H4 (cell line): ENCODE results near the gene SEH1L. TPM values are rescaled to one million over a fixed set of nuclear protein-coding genes. Genes with fewer than 3 reads are reported as not detected.
"Not testable (repeated sequence)": the region's sequence is repeated elsewhere in the genome, so short reads cannot be mapped to it uniquely, and the experiment has no call there.

Experiments used
- DNase-seq: peaks from one replicate; pipeline ENCODE4 v3.0.0-alpha.2; 2015; ENCODE audit warnings: low spot score
- total RNA-seq: library from RNA; depleted of rRNA; stranded (reverse); fragments of >200 nt; shearing (Covaris generic); gene quantifications from 2 replicates; pipeline ENCODE4 v1.2.3, GENCODE V29; 2014

SEH1L gene
- total RNA-seq, 1 experiment from 2014 or later = 47.8 TPM

DNA sequence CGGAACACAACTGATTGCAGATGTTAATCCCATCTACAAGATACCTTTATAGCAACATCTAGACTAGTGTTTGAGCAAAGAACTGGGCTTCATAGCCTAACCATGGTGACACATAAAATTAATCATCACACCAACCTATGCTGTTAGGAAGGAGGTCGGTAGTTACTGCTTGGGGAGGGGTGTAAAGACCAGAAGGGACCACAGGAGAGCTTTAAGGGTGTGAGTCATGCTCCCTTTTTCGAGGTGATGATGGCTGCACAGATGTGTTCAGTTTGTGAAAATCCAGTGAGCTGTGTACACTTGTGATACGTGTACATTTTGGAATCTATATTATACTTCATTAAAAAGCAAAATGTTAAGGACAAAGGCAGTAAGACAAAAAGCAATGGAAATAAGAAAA is 4.6 kb upstream of the SEH1L start:
- no peak for DNase-seq

- DNase-seq = peak; percentile 26
These were observed 3.1 kb upstream of the SEH1L start for GRCh38 chr18:12944709-12945108.

DNA sequence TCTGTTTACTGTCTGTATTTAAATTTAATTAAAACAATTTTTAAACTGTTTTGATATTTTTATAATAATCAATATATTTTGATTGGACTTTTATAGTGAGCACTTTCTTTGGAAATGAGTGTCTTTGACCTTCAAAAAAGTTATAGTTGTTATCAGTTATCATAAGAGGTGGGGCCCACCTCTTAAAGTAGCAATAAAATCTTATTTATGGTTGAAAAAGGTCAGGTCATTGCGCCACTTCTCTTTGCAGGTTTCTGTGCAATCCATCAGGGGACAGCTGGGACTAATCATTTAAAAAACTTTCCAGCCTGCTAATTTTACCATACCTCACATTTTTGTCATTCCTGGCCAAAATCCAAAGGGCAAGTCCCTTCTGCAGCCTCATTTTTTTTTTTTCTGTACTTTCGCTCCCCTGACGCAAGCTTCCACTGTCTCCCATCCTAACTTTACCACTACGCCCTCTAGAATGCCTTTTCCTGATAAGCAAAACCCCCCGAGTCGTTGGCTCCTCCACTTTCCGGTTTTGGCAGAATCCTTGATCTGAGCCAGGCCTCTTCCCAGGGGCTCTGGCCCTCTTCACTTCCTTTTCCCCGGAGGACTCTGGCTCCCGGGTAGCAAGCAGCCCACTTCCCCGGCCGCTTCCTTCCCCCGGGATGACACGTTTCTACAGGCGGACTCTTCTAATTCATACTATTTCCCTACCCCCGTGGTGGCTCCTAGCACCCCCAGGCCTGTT is 1.1 kb upstream of the SEH1L start:
- peak; percentile 57 for DNase-seq

- peak; percentile 91 for DNase-seq
These were observed 416 bp downstream of the SEH1L start for GRCh38 chr18:12948050-12948804.

- DNase-seq = no peak
These were observed 10.7 kb downstream of the SEH1L start for GRCh38 chr18:12958478-12958877.

GRCh38 chr18:12960395-12960794 is 12.6 kb downstream of the SEH1L start:
- DNase-seq = no peak

- no peak for DNase-seq
These were observed 13.1 kb downstream of the SEH1L start for GRCh38 chr18:12960853-12961397.

DNA sequence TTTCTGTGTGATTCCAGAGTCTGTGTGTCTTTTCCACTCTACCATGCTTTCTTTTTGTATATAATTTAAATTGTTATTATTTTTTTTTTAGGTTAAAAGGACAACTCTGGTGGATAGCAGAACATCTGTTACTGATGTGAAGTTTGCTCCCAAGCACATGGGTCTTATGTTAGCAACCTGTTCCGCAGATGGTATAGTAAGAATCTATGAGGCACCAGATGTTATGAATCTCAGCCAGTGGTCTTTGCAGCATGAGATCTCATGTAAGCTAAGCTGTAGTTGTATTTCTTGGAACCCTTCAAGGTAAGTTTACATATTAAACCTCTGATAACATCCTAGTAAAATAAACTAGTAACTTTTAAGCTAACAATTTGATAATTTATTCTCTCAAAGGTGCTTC is 15.3 kb downstream of the SEH1L start:
- no peak for DNase-seq

- no peak for DNase-seq
These were observed 20.3 kb downstream of the SEH1L start for GRCh38 chr18:12968115-12968514.

DNA sequence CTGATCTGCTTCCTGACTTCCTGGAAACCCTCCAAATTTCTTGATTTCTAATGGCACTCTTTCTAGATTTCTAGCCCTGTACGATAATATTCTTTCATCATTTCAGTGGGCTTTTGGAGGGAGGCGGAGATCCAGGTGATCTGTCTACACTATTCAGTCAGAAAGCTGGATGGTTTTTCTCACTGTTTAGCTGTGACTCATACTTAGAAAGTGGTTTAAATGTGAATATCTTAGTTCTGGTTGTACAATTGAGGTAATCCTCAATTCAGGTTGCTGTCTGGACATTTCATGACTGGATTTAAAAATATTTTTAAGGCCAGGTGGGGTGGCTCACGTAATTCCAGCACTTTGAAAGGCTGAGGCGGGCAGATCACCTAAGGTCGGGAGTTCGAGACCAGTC is 20.8 kb downstream of the SEH1L start:
- no peak for DNase-seq

DNA sequence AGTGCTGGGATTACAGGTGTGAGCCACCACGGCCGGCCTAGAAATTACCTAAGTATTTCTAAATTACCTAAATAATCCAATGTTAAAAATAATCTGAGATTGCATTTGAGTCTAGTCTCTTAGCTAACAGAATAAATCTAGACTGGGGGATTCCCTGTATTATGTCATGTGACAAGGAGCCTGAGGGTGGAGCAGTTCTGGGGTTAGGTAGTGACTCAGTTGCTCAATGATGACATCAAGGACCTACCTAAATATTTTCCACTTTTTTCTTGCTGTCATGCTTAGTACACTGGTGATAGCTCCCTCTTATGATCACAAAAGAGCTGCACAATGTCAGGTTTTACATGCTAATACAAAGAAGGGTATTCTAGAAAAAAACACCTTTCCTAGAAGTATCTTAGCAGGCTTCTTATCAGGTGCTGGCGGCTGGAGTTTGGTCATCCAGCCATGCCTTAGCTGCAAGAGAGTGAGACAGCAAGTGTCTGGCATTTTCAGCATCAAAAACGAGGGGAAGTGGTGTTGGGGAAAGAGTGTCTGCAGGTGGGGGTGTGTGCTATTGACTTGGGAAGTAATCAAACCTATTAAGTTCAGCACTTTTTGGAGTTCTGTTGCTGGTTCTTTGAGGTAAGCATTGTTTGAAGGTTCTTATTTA is 25.9 kb downstream of the SEH1L start:
- DNase-seq = no peak

DNA sequence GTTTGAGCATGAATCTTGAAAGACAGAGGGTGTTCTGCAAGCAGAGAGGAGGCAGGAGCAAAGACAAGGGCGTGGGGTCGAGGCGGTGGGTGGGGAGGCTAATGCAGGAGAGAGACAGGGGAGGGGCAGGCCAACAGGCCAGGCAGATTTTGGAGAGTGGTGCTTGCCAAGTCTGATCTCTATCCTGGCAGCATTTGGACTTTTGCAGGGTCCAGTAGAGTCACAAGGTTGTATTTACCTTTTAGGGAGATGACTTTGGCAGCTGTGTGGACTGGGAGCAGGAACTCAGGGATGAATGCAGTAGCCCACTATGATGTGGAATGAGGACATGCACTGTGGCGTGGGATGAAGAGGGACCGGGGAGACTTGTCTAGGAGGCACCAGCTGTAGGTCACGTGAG is 27.7 kb downstream of the SEH1L start:
- DNase-seq = no peak

DNA sequence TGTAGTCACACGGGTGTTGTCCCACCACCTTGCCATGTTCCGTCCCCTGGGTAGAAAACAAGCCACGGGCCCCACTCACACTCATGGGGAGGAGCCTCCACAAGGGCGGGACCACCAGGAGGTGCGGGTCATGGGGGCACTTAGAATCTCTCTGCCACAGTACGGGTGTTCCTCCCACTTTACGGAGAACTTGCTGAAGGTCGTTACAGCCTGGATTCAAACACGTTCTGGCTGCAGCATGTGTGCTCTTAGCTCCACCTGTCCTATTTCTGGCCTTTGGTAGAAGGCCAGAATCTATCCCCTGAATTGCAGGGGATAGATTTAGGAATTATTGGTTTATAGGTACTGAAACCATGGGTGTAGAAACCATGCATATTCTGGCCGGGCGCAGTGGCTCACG is 28.5 kb downstream of the SEH1L start:
- no peak for DNase-seq

- DNase-seq = not testable (repeated sequence)
These were observed 32.3 kb downstream of the SEH1L start for GRCh38 chr18:12980065-12980464.

DNA sequence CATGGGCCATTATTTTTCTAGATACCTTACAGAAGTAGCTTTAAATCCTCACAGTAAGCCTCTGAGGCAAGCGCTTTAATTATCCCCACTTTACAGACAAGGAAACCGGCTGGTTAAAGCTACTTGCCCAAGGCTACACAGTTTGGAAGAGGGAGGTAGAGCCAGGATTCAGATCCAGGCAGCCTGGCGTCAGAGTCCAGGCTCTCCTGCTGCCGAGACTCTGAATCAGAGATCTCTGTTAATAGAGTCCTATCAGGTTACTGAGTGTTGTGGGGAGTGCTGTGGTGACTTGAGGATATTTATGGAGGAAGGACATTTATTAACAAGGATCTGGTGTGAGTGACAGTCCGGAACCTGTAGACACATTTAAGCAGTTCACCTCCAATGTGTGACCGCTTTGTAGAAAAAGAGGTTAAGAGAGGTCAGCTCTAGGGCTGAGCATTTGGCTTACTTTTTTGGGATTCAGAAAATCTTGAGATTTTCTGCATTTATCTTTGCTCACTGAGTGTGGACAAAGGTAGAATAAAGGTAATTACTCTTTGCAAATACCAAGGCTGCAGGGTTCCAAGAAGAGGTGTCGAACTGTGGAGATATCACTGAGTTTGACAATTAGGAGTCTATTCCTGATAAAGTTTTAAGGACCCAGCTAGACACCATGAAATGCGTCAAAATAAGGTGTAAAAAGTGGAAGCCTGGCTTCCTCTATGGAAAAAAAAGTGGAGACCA is 41.7 kb downstream of the SEH1L start:
- no peak for DNase-seq

GRCh38 chr18:12990123-12990475 is 42.3 kb downstream of the SEH1L start:
- no peak for DNase-seq

GRCh38 chr18:12990641-12990966 is 42.8 kb downstream of the SEH1L start:
- DNase-seq = peak; percentile 29

DNA sequence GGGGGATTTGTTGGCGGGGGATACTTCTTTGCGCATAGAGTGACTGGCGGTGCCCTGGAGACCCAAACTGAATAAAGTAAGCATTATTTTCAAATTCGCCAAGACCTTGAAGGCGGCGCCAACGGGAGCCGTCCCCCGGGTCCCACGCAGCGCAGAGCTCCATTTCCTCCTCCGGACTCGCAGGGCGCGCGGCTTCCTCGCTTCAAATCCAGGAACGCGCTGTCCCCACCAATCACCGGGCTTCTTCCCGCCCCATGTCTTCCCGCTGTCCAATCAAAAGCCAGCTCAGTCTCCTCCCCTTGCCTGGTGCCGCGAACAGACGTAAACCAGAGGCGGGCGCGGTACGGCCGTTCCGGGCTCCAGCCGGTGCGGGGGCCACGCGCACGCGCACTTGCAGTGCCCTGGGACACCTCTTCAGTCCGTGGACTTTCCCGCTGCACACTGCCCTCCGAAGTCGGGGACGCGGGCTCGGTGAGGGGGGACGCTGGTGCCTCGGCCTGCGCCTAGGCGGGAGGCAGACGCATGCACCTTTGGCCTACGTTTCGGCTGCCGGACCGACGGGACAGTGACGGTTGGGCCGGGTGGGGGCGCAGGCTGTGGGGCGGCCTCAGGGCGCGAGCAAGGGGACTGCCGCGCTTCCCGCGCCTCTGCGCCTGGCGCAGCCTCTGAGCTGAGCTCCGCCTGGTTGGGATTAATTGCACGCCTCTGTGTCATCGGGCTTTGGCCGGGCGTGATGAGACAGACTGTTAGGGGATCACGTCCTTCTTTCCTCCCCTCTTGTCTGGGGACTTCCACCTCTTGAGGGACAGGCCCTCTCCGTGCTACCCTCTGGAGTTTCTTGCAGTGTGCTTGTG is 43.4 kb downstream of the SEH1L start, which contains the start of gene CEP192:
Gene CEP192, plus strand, starts transcription at position 396 of the 854 bp plus-strand sequence. CDS start 8,063 bp downstream, outside the sequence.
- peak; percentile 97 for DNase-seq

DNA sequence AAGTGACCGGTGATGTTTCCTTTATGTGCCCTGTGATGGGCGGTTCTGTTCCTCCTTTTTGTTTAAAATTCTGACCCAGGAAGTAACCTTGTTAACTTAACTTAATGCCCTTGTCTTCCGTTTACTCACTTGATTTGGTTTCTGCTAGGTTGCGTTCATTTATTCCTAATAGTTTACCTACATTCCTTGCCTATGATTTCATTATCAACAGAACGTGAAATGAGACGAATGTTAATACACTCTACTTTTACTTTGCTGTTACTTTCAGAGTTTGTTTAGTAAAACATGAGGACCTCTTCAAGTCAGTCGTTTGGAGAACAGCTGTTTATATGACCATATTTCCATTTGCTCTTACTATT is 44.0 kb downstream of the SEH1L start:
- DNase-seq = no peak

DNA sequence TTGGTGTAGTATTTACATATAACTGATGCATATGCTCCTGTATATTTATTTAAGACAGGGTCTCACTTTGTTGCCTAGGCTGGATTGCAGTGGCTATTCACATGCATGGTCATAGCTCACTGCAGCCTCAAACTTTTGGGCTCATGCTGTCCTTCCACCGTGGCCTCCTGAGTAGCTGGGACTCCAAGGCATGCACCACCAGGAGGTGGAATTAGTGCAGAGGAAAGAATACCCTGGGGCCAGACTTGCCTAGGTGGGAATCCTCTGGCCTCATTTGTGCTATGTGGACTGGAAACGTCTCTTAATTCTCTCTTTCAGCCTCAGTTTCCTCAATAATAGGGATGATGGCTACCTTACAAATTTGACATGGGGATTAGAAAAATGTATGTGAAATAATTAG is 45.6 kb downstream of the SEH1L start:
- DNase-seq = no peak

- DNase-seq = no peak
These were observed 47.6 kb downstream of the SEH1L start for GRCh38 chr18:12995424-12995823.
